Measurements from ENCODE around the gene TLE1.

Gene TLE1

GRCh38 chr9:81573415-81574321 is 115.7 kb downstream of the TLE1 start:
- DNase-seq: no peak

- DNase-seq: no peak
These were observed 119.3 kb downstream of the TLE1 start for GRCh38 chr9:81570083-81570482.

GRCh38 chr9:81566074-81566698 is 123.2 kb downstream of the TLE1 start:
- DNase-seq: no peak

- no peak for DNase-seq
These were observed 123.7 kb downstream of the TLE1 start for GRCh38 chr9:81565609-81566008.

- DNase-seq: no peak
These were observed 124.2 kb downstream of the TLE1 start for GRCh38 chr9:81565144-81565543.

GRCh38 chr9:81564632-81565031 is 124.7 kb downstream of the TLE1 start:
- no peak for DNase-seq

GRCh38 chr9:81563739-81564138 is 125.6 kb downstream of the TLE1 start:
- DNase-seq: no peak

GRCh38 chr9:81563020-81563407 is 126.3 kb downstream of the TLE1 start:
- DNase-seq: no peak

GRCh38 chr9:81562231-81563019 is 126.9 kb downstream of the TLE1 start:
- no peak for DNase-seq

- no peak for DNase-seq
These were observed 128.3 kb downstream of the TLE1 start for GRCh38 chr9:81560851-81561732.

GRCh38 chr9:81559709-81560108 is 129.6 kb downstream of the TLE1 start:
- no peak for DNase-seq

GRCh38 chr9:81559197-81559596 is 130.2 kb downstream of the TLE1 start:
- DNase-seq: no peak

- DNase-seq: no peak
These were observed 131.1 kb downstream of the TLE1 start for GRCh38 chr9:81558091-81558830.

- DNase-seq: no peak
These were observed 131.8 kb downstream of the TLE1 start for GRCh38 chr9:81557452-81558090.

- no peak for DNase-seq
These were observed 132.4 kb downstream of the TLE1 start for GRCh38 chr9:81556923-81557322.

- no peak for DNase-seq
These were observed 136.8 kb downstream of the TLE1 start for GRCh38 chr9:81552581-81552991.

- no peak for DNase-seq
These were observed 139.2 kb downstream of the TLE1 start for GRCh38 chr9:81550207-81550583.

GRCh38 chr9:81549500-81550206 is 139.7 kb downstream of the TLE1 start:
- no peak for DNase-seq

- DNase-seq: no peak
These were observed 140.4 kb downstream of the TLE1 start for GRCh38 chr9:81548911-81549310.

- DNase-seq: no peak
These were observed 142.9 kb downstream of the TLE1 start for GRCh38 chr9:81546489-81546888.

GRCh38 chr9:81543695-81544094 is 145.7 kb downstream of the TLE1 start:
- no peak for DNase-seq

Measured in T-helper 1 cell (primary cell).